K562 (cell line): Measurements from ENCODE around the gene ST6GAL1.

Experiments used
- ARNT ChIP-seq, 2 experiments: fragments of 450-650 bp; IDR thresholded peaks; 2 replicates each; pipeline ENCODE4 v1.6.1; 2016; ENCODE audit warnings: mild to moderate bottlenecking in 1 of 2
- CREB5 ChIP-seq: fragments of 250-450 bp; sonication (Bioruptor Pico); IDR thresholded peaks from 2 replicates; pipeline ENCODE4 v1.5.0; 2020; ENCODE audit warnings: mild to moderate bottlenecking
- CTCF ChIP-seq, 3 experiments: IDR thresholded peaks in 2 of 3; conservative IDR thresholded peaks in 1 of 3; 2 replicates each; pipeline ENCODE4 v1.5.1; 2011 to 2012; ENCODE audit warnings: low read length in 3 of 3, mild to moderate bottlenecking in 3 of 3, control low read depth in 2 of 3, improper control_type of control experiment in 1 of 3, inconsistent platforms in 1 of 3, low read depth in 1 of 3, mixed read lengths in 1 of 3, moderate library complexity in 1 of 3; ENCODE audit not compliant: insufficient read depth in 2 of 3
- ELK1 ChIP-seq: sonication (generic); formaldehyde crosslinking; IDR thresholded peaks from 2 replicates; pipeline ENCODE4 v1.8.1; 2022; ENCODE audit warnings: missing genetic modification reagents
- HCFC1 ChIP-seq: IDR thresholded peaks from 2 replicates; pipeline ENCODE4 v1.6.1; 2012; ENCODE audit warnings: low read depth, low read length, improper control_type of control experiment
- JUND ChIP-seq, 2 experiments: IDR thresholded peaks; 2 replicates in 1 of 2; 3 replicates in 1 of 2; pipeline ENCODE4 v1.6.1; 2011; ENCODE audit warnings: borderline replicate concordance in 2 of 2, low read depth in 2 of 2, low read length in 2 of 2, improper control_type of control experiment in 1 of 2, missing biosample characterization in 1 of 2, missing genetic modification characterization in 1 of 2, missing genetic modification reagents in 1 of 2
- MLX ChIP-seq, 2 experiments: fragments of 450-650 bp in 1 of 2; sonication (generic) in 1 of 2; formaldehyde crosslinking; conservative IDR thresholded peaks; 2 replicates each; pipeline versions ENCODE4 v1.4.0 to v1.8.1; 2020 to 2022; ENCODE audit warnings: mild to moderate bottlenecking in 1 of 2, missing genetic modification reagents in 1 of 2
- NCOA4 ChIP-seq: fragments of 450-650 bp; IDR thresholded peaks from 2 replicates; pipeline ENCODE4 v1.6.1; 2018; ENCODE audit warnings: mild to moderate bottlenecking; ENCODE audit not compliant: partially characterized antibody
- NR3C1 ChIP-seq: sonication (generic); formaldehyde crosslinking; IDR thresholded peaks from 2 replicates; pipeline ENCODE4 v1.8.1; 2022; ENCODE audit warnings: missing genetic modification reagents
- POLR2A ChIP-seq: fragments of 450-650 bp; conservative IDR thresholded peaks from 2 replicates; pipeline ENCODE4 v1.6.1; 2016
- SAP30 ChIP-seq: fragments of 200-600 bp; sonication (generic); IDR thresholded peaks from 2 replicates; pipeline ENCODE4 v1.6.1; 2012; ENCODE audit warnings: borderline replicate concordance, low read depth, mild to moderate bottlenecking, moderate library complexity, low read length, control low read depth, inconsistent platforms; ENCODE audit not compliant: insufficient read depth, poor library complexity, severe bottlenecking
- SIN3A ChIP-seq, 2 experiments: fragments of 150-350 bp in 1 of 2; IDR thresholded peaks; 2 replicates each; pipeline ENCODE4 v1.6.1; 2011 to 2016; ENCODE audit warnings: borderline replicate concordance in 2 of 2, low read depth in 2 of 2, low read length in 2 of 2, mild to moderate bottlenecking in 2 of 2, moderate library complexity in 2 of 2; ENCODE audit not compliant: control insufficient read depth in 1 of 2
- TBL1XR1 ChIP-seq, 2 experiments: IDR thresholded peaks; 2 replicates each; pipeline ENCODE4 v1.6.1; 2012; ENCODE audit warnings: improper control_type of control experiment in 2 of 2, low read length in 2 of 2, mild to moderate bottlenecking in 1 of 2
- ZBTB11 ChIP-seq, 3 experiments: fragments of 200-800 bp in 1 of 3; fragments of 250-450 bp in 1 of 3; fragments of 450-650 bp in 1 of 3; sonication (Bioruptor Pico) in 1 of 3; sonication (Bioruptor generic) in 1 of 3; formaldehyde crosslinking in 1 of 3; IDR thresholded peaks; 2 replicates each; pipeline versions ENCODE4 v1.6.1 to v1.8.0; 2016 to 2022; ENCODE audit warnings: mild to moderate bottlenecking in 2 of 3, missing genetic modification characterization in 2 of 3, missing compliant biosample characterization in 1 of 3, moderate library complexity in 1 of 3

- TF ChIP-seq ELK1 (CRISPR knock-in tag) (no peak), SAP30 (no peak), MLX (CRISPR knock-in tag; conservative IDR thresholded peaks at IDR 0.05) (no peak), ZBTB11 (CRISPR knock-in tag; IDR thresholded peaks at IDR 0.05) (no peak), POLR2A (no peak), JUND (IDR thresholded peaks at IDR 0.05; ENCODE audit: borderline replicate concordance, low read depth, low read length) (no peak), JUND (tag; IDR thresholded peaks at IDR 0.05; ENCODE audit: borderline replicate concordance, low read depth, low read length) (no peak), ARNT (IDR thresholded peaks at IDR 0.05) (no peak), TBL1XR1 (IDR thresholded peaks at IDR 0.05; ENCODE audit: low read length in 2 of 2) (no peak), SIN3A (IDR thresholded peaks at IDR 0.05; ENCODE audit: borderline replicate concordance in 2 of 2, control insufficient read depth in 1 of 2, low read depth in 2 of 2, low read length in 2 of 2) (no peak), HCFC1 (no peak), NCOA4 (no peak), CTCF (IDR thresholded peaks at IDR 0.05 in 2 of 3, conservative IDR thresholded peaks at IDR 0.05 in 1 of 3; ENCODE audit: insufficient read depth in 2 of 3, low read depth in 1 of 3, low read length in 3 of 3) (no peak), CREB5 (no peak), NR3C1 (CRISPR knock-in tag) (no peak)
Observed at GRCh38 chr3:187061748-187062147, 131.4 kb downstream of the ST6GAL1 start.
